Fibroblast of the aortic adventitia (primary cell): Measurements from ENCODE around the gene FAM53B. TPM values are rescaled to one million over a fixed set of nuclear protein-coding genes. Genes with fewer than 3 reads are reported as not detected.

Experiments
- DNase-seq: peaks from one replicate; pipeline ENCODE4 v3.0.0-alpha.2; 2010; ENCODE audit warnings: low read depth
- H3K4me3 ChIP-seq: 2 replicates; pipeline ENCODE4 v1.5.1; 2011; ENCODE audit warnings: low read depth, mild to moderate bottlenecking, control low read depth, low read length, moderate library complexity
- CTCF ChIP-seq: IDR thresholded peaks from 2 replicates; pipeline ENCODE4 v1.5.1; 2011; ENCODE audit warnings: mild to moderate bottlenecking, low read length, control low read depth, inconsistent platforms; ENCODE audit not compliant: insufficient read depth
- total RNA-seq: library from RNA; depleted of rRNA; stranded (reverse); fragments of >200 nt; gene quantifications from 2 replicates; pipeline ENCODE4 v1.2.3, GENCODE V29; 2012; ENCODE audit warnings: low replicate concordance

Gene FAM53B
- total RNA-seq, 1 donor, result 9.2 TPM

GRCh38 chr10:124737708-124738107 lies 6.5 kb downstream of the FAM53B start:
- TF ChIP-seq CTCF, result no peak
- no peak for DNase-seq
- no peak overlapping the region for H3K4me3 ChIP-seq

- H3K4me3 ChIP-seq, result no peak overlapping the region
- no peak for DNase-seq
- TF ChIP-seq CTCF, result no peak
Observed at GRCh38 chr10:124737221-124737620, 7.0 kb downstream of the FAM53B start.

- no peak overlapping the region for H3K4me3 ChIP-seq
- TF ChIP-seq CTCF, result no peak
- DNase-seq, result peak; percentile 90
Observed at GRCh38 chr10:124736491-124737136, 7.6 kb downstream of the FAM53B start.

GRCh38 chr10:124735491-124736286 lies 8.5 kb downstream of the FAM53B start:
- TF ChIP-seq CTCF, result no peak

GRCh38 chr10:124734311-124735166 lies 9.6 kb downstream of the FAM53B start:
- TF ChIP-seq CTCF, result no peak
- H3K4me3 ChIP-seq, result no peak overlapping the region
- DNase-seq, result no peak

More at GRCh38 chr10:124735491-124736286, 8.5 kb downstream of the FAM53B start:
- peak overlapping the region; percentile 10 for H3K4me3 ChIP-seq
- DNase-seq, result no peak

- peak; percentile 32 for DNase-seq
Observed at GRCh38 chr10:124733571-124734245, 10.5 kb downstream of the FAM53B start.

More at GRCh38 chr10:124733571-124734245, 10.5 kb downstream of the FAM53B start:
- H3K4me3 ChIP-seq, result no peak overlapping the region
- no peak for TF ChIP-seq CTCF
